Fibroblast of the aortic adventitia (primary cell): Measurements from ENCODE around the gene P2RX5. TPM values are rescaled to one million over a fixed set of nuclear protein-coding genes. Genes with fewer than 3 reads are reported as not detected.

ENCODE experiments used
- DNase-seq: peaks from one replicate; pipeline ENCODE4 v3.0.0-alpha.2; 2010; ENCODE audit warnings: low read depth
- H3K4me3 ChIP-seq: 2 replicates; pipeline ENCODE4 v1.5.1; 2011; ENCODE audit warnings: low read depth, mild to moderate bottlenecking, control low read depth, low read length, moderate library complexity
- CTCF ChIP-seq: IDR thresholded peaks from 2 replicates; pipeline ENCODE4 v1.5.1; 2011; ENCODE audit warnings: mild to moderate bottlenecking, low read length, control low read depth, inconsistent platforms; ENCODE audit not compliant: insufficient read depth
- total RNA-seq: library from RNA; depleted of rRNA; stranded (reverse); fragments of >200 nt; gene quantifications from 2 replicates; pipeline ENCODE4 v1.2.3, GENCODE V29; 2012; ENCODE audit warnings: low replicate concordance

The P2RX5 gene
- total RNA-seq, 1 donor: 0.27 TPM

GRCh38 chr17:3682033-3682432 lies 13.9 kb downstream of the P2RX5 start:
- no peak overlapping the region for H3K4me3 ChIP-seq
- DNase-seq: no peak
- TF ChIP-seq CTCF: no peak

GRCh38 chr17:3681565-3681964 lies 14.4 kb downstream of the P2RX5 start:
- no peak overlapping the region for H3K4me3 ChIP-seq
- TF ChIP-seq CTCF: no peak
- DNase-seq: no peak

GRCh38 chr17:3681057-3681456 lies 14.9 kb downstream of the P2RX5 start:
- TF ChIP-seq CTCF: no peak
- DNase-seq: no peak
- H3K4me3 ChIP-seq: no peak overlapping the region

- no peak overlapping the region for H3K4me3 ChIP-seq
- no peak for TF ChIP-seq CTCF
- DNase-seq: no peak
Observed at GRCh38 chr17:3679531-3680126, 16.3 kb downstream of the P2RX5 start.

- no peak for DNase-seq
- H3K4me3 ChIP-seq: no peak overlapping the region
- TF ChIP-seq CTCF: no peak
Observed at GRCh38 chr17:3678821-3679530, 17.0 kb downstream of the P2RX5 start.

- DNase-seq: peak; percentile 73
Observed at GRCh38 chr17:3678095-3678820, 17.7 kb downstream of the P2RX5 start.

More at GRCh38 chr17:3678095-3678820, 17.7 kb downstream of the P2RX5 start:
- no peak overlapping the region for H3K4me3 ChIP-seq
- no peak for TF ChIP-seq CTCF
